Measurements from ENCODE around the gene KYNU.
"Not testable (repeated sequence)": the region's sequence is repeated elsewhere in the genome, so short reads cannot be mapped to it uniquely, and the experiment has no call there.

KYNU gene

DNA sequence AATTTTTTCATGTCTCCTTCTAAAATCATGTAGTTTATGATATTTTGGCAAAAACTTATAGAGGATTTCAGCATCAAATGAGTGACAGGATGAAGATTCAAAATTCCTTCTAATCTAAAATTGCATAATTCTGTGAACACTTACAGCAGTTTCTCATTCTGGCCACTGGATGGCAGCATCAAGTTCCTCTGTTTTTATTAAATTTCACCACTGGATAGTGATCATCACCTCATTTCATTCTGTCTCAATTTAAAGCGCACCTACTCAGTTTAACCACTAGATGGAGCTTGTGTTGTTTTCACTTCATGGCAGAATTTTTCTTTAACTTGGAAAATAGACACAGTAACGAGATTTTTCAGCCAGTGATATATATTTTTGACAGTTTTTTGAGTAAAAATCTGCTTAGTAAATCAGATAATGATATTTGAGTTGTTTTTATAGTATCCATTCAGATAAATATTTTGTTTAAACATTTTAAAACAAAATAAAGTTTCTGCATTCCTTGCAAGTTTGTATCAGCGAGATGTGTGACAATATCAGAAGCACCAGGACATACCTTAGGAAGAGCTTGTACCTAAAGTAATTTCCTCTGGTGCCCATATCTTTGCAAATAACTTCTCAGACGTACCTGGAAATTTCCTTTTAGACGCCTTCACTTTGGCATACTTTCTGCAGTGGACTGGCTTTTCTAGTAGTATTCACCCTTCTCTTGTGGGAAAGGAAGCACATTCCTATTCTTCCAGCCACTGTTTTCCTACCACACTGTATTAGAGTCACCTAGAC is 157.0 kb downstream of the KYNU start:
- DNase-seq = peak; percentile 46 to 59

DNA sequence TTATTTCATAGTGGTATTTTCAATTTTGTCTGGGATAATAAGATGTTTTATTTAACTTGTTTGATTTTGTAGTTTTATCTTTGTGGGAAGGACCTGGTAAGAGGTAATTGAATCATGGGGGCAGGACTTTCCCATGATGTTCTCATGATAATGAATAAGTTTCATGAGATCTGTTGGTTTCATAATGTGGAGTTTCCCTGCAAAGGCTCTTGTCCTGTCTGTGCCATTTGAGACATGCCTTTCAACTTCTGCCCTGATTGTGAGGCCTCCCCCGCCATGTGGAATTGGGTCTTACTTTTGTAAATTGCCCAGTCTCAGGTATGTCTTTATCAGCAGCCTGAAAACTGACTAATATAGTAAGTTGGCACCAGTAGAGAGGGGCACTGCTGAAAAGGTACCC is 174.0 kb downstream of the KYNU start:
- no peak for DNase-seq

DNA sequence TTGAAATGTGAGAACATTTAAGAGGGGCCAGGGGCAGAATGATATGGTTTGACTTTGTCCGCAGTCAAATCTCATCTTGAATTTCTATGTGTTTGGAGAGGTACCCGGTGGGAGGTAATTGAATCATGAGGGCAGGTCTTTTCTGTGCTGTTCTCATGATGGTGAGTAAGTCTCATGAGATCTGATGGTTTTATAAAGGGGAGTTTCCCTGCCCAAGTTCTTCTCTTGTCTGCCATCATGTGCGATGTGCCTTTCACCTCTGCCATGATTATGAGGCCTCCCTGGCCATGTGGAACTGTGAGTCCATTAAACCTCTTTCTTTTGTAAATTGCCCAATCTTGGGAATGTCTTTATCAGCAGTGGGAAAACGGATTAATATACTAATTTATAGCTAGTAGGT is 176.0 kb downstream of the KYNU start:
- not testable (repeated sequence) for DNase-seq

DNA sequence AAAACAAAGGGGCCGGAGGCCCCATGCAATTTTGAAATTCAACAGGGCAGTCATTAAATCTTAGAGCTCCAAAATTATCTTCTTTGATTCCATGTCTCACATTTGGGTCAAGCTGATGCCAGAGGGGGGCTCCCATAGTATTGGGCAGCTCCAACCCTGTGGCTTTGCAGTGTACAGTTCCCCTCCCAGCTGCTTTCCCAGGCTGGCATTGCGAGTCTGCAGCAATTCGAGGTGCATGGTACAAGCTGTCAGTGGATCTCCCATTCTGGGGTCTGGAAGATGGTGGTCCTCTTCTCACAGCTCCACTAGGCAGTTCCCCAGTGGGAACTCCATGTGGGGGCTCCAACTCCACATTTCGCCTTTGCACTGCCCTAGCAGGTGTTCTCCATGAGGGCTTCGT is 179.1 kb downstream of the KYNU start:
- no peak for DNase-seq

DNA sequence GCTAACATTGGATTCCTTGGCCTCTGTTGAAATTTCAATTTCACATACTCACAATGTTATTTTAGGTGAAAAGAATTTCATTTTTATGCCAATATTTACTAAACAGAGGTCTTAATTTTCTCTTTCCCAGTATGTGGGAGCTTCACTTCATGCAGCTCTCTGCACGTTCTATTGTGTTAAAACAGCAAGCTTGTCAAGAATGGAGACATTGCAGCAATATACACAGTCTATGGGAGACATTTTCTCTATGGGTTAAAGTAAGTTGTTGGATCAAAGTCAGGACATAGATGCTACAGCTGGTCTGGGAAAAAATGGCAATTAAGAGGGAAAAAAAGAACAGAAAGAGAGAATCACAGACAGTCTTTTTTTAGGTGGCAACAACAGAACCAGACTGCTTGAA is 181.4 kb downstream of the KYNU start:
- DNase-seq = no peak

DNA sequence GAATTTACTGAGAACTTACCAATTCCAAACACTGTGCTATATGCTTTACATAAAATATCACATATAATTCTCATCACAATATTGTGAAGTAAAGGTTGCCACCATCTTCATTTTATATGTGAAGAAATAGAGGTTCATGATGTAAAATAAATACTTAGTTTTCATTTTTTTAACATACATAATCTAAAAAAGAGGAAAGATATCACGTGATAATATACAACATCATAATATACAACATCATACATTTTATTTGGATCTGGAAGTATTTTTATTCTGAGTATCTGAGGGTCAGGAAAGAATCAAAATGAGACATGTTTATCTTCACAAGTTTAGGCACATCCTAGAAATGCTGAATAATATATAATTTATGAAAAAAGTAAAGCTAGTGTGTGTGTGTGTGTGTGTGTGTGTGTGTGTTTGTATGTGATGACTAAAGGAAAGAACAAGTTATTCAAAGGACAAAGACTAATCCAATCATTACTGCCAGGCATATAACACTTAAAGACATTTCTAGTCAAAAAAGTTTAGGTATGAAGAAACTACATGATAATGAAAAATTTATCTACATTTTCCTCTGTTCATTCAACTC is 186.2 kb downstream of the KYNU start:
- no peak for DNase-seq

DNA sequence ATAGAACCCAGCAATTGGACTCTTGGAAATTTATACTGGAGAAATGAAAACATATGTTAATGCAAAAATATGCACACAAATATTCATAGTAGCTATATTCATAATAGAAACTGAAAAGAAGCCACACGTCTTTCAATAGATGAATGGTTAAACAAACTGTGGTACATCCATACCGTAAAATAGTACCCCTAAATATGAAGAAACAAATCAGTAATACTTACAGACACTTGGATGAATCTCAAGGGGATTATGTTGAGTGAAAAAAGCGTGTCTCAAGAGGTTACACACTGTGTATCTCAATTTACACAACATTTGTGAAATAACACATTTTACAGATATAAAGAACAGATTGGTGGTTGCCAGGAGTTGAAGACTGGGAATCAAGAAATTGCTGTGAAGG is 190.6 kb downstream of the KYNU start:
- no peak for DNase-seq

DNA sequence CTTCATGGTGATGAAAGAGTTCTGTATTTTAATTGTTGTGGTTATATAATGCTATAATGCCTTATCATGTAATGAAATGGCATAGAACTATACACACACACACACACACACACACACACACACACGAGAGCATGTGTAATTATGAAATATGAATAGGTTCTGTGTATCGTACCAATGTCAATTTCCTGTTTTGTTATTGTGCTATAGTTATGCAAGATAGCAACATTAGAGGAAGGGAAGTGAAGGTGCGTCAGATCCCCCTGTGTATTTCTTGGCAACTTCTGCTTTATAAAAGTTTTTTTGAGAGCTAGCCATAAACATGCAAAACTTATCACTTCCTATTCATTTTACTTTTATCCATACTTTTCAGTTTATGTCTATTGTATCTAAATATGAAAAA is 191.0 kb downstream of the KYNU start:
- no peak for DNase-seq

DNA sequence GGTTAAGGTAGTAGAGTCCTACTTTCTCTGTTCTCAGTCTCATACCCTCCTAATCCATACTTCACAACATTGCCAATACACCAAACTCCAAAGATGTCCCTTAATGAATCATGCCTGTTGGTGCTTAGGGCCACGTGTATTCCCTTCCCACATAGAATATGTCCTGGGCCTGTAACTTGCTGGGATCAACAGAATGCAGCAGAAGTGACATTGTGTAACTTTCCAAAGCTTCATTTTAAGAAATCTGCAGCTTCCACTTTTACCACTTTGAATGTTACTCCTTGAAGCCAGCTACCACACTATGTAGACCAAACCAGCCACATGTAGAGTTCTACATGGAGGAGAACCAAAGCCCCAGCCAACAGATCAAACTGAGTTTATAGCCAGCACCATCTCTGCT is 193.2 kb downstream of the KYNU start:
- DNase-seq = no peak

DNA sequence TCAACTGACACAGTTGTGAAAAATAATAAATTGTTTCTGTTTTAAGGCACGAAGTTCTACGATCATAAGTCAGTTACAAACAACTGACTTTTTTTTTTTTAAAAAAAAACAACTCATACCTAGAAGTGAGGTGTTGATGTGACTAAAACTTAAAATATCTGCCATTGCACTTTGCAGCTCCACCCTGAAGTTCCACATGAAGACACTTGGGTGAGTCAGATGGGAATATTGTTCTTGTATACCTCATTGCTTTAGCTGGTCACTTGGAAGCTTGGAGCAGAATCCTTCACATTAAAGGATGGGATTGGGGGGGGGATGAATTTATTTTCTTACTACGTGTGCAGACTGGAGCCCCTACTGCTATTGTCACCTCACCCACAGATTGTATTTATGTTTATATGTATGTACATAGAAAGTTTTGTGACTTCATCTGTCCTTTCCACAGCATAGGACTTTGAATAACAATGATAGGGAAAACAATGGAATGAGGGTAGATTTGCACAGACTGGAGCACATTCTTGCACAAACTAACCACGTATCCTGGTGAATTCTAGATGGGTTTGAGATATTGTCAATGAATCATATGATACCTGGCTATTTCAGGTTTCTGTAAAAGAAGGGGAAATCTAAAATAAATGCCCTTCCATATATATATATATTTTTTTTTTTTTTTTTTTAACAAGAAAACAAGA is 193.9 kb downstream of the KYNU start:
- no peak for DNase-seq

DNA sequence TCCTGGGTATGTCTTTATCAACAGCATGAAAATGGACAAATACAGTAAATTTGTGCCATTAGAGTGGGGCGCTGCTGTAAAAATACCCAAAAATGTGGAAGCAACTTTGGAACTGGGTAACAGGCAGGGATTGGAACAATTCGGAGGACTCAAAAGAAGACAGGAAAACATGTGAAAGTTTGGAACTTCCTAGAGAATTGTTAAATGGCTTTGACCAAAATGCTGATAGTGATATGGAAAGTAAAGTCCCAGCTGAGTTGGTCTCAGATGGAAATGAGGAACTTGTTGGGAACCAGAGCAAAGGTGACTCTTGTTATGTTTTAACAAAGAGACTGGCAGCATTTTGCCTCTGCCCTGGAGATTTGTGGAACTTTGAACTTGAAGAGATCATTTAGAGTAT is 197.4 kb downstream of the KYNU start:
- DNase-seq = not testable (repeated sequence)

DNA sequence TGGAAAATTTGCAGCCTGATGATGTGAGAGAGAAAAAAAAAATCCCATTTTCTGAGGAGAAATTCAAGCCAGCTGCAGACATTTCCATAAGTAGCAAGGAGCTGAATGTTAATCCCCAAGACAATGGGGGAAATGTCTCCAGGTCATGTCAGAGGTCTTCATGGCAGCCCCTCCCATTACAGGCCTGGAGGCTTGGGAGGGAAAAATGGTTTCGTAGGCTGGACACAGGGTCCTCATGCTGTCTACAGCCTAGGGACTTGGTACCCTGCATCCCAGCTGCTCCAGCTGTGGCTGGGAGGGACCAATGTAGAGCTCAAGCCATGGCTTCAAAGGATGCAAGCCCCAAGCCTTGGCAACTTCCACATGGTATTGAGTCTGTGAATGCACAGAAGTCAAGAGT is 198.2 kb downstream of the KYNU start:
- DNase-seq = no peak

DNA sequence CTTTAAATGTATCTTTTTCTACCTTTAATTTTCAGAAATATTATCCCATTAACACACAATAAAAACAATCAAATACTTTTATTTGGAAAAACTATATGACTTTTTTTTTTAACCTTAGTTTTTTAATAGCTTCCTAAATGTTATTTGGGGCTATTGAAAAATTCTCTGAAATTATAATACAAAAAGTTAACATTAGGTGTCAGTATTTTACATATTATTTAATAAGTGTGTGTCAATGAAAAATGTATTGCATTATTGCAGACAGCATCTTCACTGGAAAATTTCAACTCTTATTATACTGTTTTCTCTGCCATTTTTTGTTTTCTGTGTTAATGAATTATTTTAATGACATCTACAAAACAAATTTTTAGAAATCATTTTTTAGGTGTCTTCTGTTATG is 200.6 kb downstream of the KYNU start:
- no peak for DNase-seq

DNA sequence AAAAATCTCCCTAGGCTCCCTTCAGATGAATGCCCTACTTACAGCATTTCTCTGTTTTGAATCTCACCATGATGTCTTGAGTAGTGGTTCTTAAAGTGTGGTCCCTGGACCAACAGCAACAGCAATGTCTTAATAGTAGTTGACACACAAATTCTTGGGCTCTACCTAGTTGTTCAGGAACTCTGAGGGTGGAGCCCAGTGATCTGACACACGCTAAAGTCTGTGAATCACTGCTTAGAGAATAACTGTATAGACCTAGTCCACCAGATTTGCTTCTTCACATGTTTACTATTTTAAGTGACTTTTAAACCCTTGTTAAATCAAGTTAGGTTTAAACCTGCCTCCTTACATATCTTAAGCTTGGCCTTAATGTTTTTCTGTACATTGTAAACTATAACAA is 204.2 kb downstream of the KYNU start:
- no peak for DNase-seq

DNA sequence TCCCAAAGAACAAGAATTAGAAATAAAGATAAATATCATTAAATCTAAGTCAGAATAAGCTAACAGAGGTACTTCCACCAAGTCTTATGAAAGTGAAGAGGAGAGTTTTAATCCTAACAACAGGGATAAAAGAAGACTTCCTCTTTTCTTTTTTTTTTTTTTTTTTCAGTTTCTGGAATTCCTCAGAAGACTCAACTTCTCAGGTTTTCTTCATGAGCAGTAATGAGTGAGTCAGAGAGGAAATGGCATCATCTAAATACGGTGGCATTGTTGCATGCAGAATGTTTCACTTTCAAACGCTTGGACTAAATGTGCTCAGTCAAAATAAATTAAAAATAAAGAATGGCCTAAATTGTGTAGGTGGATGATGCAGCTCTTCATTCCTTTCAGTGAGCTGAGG is 206.2 kb downstream of the KYNU start:
- DNase-seq = no peak

DNA sequence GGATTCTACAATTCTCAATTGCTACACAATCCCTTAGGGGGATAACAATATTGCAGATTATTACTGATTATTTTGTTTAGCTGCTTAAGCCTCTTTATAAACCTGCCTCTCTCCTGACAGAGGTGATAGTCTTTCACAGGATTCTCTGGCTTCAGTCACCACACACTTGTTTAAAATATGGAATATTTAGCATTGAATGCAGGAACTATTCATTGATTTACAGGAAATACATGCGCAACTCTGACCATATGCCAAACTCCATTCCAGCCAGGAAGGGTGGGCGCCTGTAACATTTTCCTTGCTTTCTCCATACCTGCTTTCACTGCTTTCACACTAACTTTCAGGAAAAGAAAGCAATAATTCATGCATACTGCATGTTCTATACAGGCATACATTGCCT is 207.0 kb downstream of the KYNU start:
- DNase-seq = no peak

DNA sequence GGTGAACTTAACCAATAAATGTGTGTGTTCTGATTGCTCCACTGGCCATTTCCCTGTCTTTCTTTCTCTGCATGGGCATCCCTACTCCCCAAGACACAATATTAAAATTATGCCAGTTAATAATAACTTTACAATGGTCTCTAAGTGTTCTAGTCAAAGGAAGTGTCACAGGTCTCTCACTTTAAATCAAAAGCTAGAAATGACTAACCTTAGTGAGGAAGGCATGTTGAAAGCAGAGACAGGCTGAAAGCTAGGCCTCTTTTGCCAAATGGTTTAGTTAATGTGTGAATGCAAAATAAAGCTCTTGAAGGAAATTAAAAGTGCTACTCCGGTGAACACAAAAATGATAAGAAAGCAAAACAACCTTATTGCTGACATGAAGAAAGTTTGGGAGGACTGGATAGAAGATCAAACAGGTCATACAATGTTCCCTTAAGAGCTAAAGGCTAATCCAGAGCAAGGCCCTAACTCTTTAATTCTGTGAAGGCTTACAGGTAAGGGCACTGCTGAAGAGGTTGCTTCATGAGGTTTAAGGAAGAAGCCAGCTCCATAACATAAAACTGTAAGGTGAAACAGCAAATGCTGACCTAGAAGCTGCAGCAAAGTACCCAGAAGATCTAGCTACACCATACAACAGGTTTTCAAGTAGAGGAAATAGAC is 207.8 kb downstream of the KYNU start:
- DNase-seq = no peak

DNA sequence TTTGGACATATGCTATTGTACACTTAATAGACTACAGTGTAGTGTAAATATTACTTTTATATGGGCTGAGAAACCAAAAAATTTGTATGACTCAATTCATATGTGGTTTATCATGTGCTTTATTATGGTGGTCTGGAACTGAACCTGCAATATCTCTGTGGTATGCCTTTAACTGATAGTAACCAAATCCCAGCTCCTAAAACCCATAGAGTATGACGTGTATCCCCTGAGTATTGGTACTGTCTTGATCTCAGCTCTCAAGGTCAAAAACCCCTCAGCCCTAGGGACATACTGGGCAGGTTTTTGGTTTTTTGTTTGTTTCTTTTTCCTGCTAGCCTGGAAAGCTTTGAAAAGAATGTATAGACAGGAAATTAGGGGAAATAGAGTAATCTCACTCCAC is 209.6 kb downstream of the KYNU start:
- DNase-seq = no peak

DNA sequence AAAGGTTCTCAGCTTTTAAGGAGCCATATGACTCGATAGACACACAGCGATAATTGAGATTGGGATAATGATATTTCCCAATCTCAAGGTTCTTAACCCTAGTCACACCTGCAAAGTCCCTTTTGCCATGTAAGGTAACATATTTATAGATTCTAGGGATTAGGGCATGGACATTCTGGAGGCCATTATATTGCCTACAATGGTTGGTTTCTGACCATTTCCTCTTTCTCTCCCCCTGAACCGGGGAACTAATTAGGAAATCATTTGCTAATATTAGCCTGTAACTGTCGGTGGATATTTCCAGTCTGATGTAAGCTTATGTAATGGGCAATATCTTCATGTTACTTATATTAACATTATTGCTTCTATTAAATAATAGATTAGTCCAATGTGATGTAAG is 210.9 kb downstream of the KYNU start:
- DNase-seq = no peak

DNA sequence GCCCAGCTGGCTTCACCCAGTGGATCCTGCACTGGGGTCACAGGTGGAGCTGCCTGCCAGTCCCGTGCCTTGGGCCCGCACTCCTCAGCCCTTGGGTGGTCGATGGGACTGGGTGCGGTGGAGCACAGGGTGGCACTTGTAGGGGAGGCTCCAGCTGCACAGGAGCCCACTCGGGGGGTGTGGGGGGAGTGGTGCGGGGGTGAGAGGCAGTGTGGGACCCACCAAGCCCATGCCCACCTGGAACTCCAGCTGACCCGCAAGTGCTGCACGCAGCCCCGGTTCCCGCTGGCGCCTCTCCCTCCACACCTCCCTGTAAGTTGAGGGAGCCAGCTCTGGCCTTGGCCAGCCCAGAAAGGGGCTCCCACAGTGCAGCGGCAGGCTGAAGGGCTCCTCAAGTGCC is 212.1 kb downstream of the KYNU start:
- DNase-seq = not testable (repeated sequence)
